Naive thymus-derived CD4-positive, alpha-beta T cell (primary cell): ENCODE measurements around the gene MICAL2. TPM values are rescaled to one million over a fixed set of nuclear protein-coding genes. Genes with fewer than 3 reads are reported as not detected.

Experiments used
- ATAC-seq: fragments of 150-1000 bp; cut with Tn5 transposase; 2 replicates; pipeline ENCODE4 v1.10.0; 2021; ENCODE audit warnings: mild to moderate bottlenecking, moderate library complexity
- CTCF ChIA-PET: fragments of 350-600 bp; sonication (Branson Sonifier 250); formaldehyde crosslinking; loops from one replicate; lab custom pipeline; 2021; ENCODE audit warnings: antibody characterized with exemption; lab: Charles Lee
- POLR2A ChIA-PET: fragments of 350-600 bp; sonication (Branson Sonifier 250); formaldehyde crosslinking; loops from one replicate; lab custom pipeline; 2021; ENCODE audit warnings: antibody characterized with exemption, inconsistent platforms; lab: Charles Lee
- DNase-seq, 9 donors: peaks; one replicate each; pipeline versions ENCODE4 v3.0.0 to v3.0.0-alpha.2; 2020 to 2022; ENCODE audit warnings: mixed read lengths in 1 of 9
- H3K27ac ChIP-seq: one replicate; pipeline ENCODE4 v1.7.0; 2013; ENCODE audit warnings: mild to moderate bottlenecking, low read depth, low read length, moderate library complexity
- H3K27me3 ChIP-seq, 2 donors: one replicate each; pipeline ENCODE4 v1.7.0; 2013; ENCODE audit warnings: low read length in 2 of 2, mild to moderate bottlenecking in 2 of 2, moderate library complexity in 2 of 2; ENCODE audit not compliant: control insufficient read depth in 2 of 2, insufficient read depth in 2 of 2
- H3K36me3 ChIP-seq, 3 experiments: 1 replicate in 2 of 3; 2 replicates in 1 of 3; pipeline ENCODE4 v1.7.0; 2013; ENCODE audit warnings: low read length in 3 of 3, mild to moderate bottlenecking in 3 of 3, moderate library complexity in 1 of 3; ENCODE audit not compliant: insufficient read depth in 3 of 3, control insufficient read depth in 2 of 3
- H3K4me1 ChIP-seq, 2 donors: one replicate each; pipeline ENCODE4 v1.7.0; 2013; ENCODE audit warnings: low read length in 2 of 2, mild to moderate bottlenecking in 2 of 2, moderate library complexity in 1 of 2; ENCODE audit not compliant: control insufficient read depth in 2 of 2, insufficient read depth in 2 of 2
- H3K4me3 ChIP-seq: 2 replicates; pipeline ENCODE4 v1.7.0; 2013; ENCODE audit warnings: mild to moderate bottlenecking, low read length
- H3K9me3 ChIP-seq, 3 experiments: 1 replicate in 2 of 3; 2 replicates in 1 of 3; pipeline ENCODE4 v1.7.0; 2013; ENCODE audit warnings: low read length in 3 of 3; ENCODE audit not compliant: control insufficient read depth in 2 of 3
- H3K27ac Mint-ChIP-seq, 9 donors: one replicate each; pipeline ENCODE4 v1.8.0; 2020 to 2022; ENCODE audit warnings: mixed read lengths in 9 of 9, mild to moderate bottlenecking in 8 of 9, moderate library complexity in 5 of 9, inconsistent platforms in 2 of 9
- H3K27me3 Mint-ChIP-seq, 5 donors: one replicate each; pipeline ENCODE4 v1.8.0; 2021 to 2022; ENCODE audit warnings: mixed read lengths in 5 of 5, mild to moderate bottlenecking in 1 of 5
- H3K36me3 Mint-ChIP-seq, 5 donors: one replicate each; pipeline ENCODE4 v1.8.0; 2020 to 2022; ENCODE audit warnings: mixed read lengths in 5 of 5, mild to moderate bottlenecking in 3 of 5, inconsistent platforms in 1 of 5
- H3K4me1 Mint-ChIP-seq, 7 donors: one replicate each; pipeline ENCODE4 v1.8.0; 2020 to 2022; ENCODE audit warnings: mixed read lengths in 7 of 7, mild to moderate bottlenecking in 3 of 7, inconsistent platforms in 1 of 7
- H3K4me3 Mint-ChIP-seq, 10 donors: one replicate each; pipeline ENCODE4 v1.8.0; 2020 to 2022; ENCODE audit warnings: mild to moderate bottlenecking in 10 of 10, mixed read lengths in 10 of 10, moderate library complexity in 6 of 10, inconsistent platforms in 2 of 10
- H3K9me3 Mint-ChIP-seq, 11 donors: one replicate each; pipeline ENCODE4 v1.8.0; 2020 to 2022; ENCODE audit warnings: mixed read lengths in 11 of 11, mild to moderate bottlenecking in 4 of 11, inconsistent platforms in 1 of 11, moderate library complexity in 1 of 11
- intact Hi-C, 2 donors: fragments of 100-400 bp; cut with micrococcal nuclease; formaldehyde crosslinking; loops; one replicate each; pipeline ENCODE4 v1.15.1; 2023
- polyA plus RNA-seq, 2 donors: library from polyadenylated mRNA; unstranded; fragments of 300-500 nt; fragmentation: Illumina TruSeq; gene quantifications; one replicate each; pipeline ENCODE4 v1.2.3, GENCODE V29; 2021
- total RNA-seq, 6 experiments: library from RNA in 5 of 6; stranded (reverse) in 5 of 6; gene quantifications; 1 replicate in 5 of 6; 2 replicates in 1 of 6; pipeline ENCODE4 v1.2.3 and lab custom pipeline; 2021 to 2026

The MICAL2 gene
- total and polyA plus RNA-seq, 7 experiments from 2014 or later: 1.1 to 112 (median 7.6) TPM

DNA sequence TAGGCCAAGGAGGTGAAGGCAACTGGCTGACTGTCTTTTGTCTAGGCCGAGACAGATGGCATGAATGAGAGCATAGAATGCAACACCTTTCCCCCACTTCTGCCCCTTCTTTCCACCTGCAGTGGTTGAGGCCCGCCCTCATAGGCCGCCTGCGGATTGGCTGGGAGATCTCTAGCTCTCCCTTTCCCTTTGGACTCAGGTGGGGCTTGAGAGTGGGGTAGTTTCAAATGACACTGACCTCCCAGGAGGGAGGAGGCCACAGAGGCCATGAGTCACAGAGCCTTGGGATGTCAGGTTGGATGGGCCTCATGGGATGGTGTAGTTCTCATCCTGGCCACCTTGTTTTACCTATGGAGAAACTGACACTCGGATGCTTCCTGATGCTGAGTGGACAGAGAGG is 9.1 kb downstream of the MICAL2 start:
- no peaks in the 10 kb centered on the region for H3K36me3 ChIP-seq
- intact Hi-C loops: no loop called here
- Mint-ChIP-seq H3K4me1 (peaks cover 6 to 72% (median 12%) of the 10 kb centered on the region in 7 donors), H3K36me3 (peaks cover 0 to 14% (median 0%) of the 10 kb centered on the region in 5 donors), H3K4me3 (no peak overlapping the region), H3K27me3 (no peaks in the 10 kb centered on the region), H3K27ac (peak overlapping the region in 1 of 9 donors; percentile 58), H3K9me3 (no peaks in the 10 kb centered on the region)
- POLR2A ChIA-PET: no interaction called here
- no peaks in the 10 kb centered on the region for H3K4me1 ChIP-seq
- ATAC-seq (no peak), DNase-seq (no peak)
- H3K27me3 ChIP-seq: no peaks in the 10 kb centered on the region
- CTCF ChIA-PET: no interaction called here
- H3K27ac ChIP-seq: no peak overlapping the region
- H3K9me3 ChIP-seq: no peaks in the 10 kb centered on the region
- no peak overlapping the region for H3K4me3 ChIP-seq

DNA sequence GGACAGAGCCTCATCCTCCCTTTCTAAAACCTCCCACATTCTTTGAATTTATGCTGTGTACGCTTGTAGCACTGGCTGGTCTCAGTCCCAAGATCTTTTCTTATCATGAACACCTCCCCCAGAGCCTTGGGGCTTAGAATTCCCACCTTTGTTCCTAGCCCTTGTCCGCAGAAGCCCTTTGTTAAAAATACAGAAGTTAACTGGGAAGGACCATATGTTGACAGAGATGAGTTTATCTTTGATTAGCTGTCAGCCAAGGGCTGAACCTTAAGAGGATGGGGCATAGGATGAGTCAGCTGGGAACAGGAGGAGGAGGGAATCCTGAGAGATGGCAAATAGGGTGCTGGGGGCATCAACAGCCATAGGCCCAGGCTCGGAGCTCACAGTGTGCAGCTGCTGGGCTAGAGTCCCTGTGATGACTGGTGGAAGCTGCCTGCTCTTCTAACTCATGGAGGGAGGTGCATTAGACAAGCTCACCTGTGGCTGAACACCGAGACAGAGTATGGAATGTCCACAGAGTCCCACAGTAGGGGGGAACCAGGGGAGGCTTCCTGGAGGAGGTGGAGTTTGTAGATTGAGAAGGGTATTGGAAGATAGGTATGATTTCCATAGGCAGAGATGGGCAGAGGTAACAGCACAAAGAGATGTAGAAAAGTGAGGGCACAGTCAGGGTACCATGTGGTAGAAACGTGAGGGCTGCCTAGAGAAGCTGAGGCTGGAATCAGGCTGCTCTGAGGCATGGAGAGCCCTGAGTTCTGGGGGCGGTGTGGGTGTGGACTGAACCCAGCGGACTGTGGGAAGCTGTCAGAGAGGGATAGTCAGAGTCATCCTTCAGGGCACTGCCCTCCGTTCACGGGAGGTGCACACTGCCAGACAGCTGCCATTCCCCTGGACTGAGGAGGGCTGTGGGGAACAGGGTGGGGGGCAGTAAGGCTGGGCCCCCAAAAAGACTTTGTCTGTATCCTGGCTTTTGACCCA is 9.9 kb downstream of the MICAL2 start:
- POLR2A ChIA-PET: no interaction called here
- H3K4me1 Mint-ChIP-seq: peaks cover 13 to 80% (median 20%) of the 10 kb centered on the region in 7 donors
- Histone ChIP-seq H3K27me3 (no peaks in the 10 kb centered on the region), H3K9me3 (no peaks in the 10 kb centered on the region), H3K27ac (no peak overlapping the region), H3K4me1 (no peaks in the 10 kb centered on the region), H3K36me3 (no peaks in the 10 kb centered on the region), H3K4me3 (no peak overlapping the region)
- H3K9me3 Mint-ChIP-seq: no peaks in the 10 kb centered on the region
- CTCF ChIA-PET: interaction anchor here (1.4 kb wide), 1 partner anchor 15 kb away, joined by 4 read pairs; no protein-coding TSS in a partner anchor
- DNase-seq (no peak), ATAC-seq (no peak)
- H3K27me3 Mint-ChIP-seq: no peaks in the 10 kb centered on the region
- no peak overlapping the region for H3K4me3 Mint-ChIP-seq
- H3K27ac Mint-ChIP-seq: peak overlapping the region in 2 of 9 donors; percentile 20 to 63
- intact Hi-C loops: no loop called here
- peaks cover 0 to 11% (median 0%) of the 10 kb centered on the region in 5 donors for H3K36me3 Mint-ChIP-seq

DNA sequence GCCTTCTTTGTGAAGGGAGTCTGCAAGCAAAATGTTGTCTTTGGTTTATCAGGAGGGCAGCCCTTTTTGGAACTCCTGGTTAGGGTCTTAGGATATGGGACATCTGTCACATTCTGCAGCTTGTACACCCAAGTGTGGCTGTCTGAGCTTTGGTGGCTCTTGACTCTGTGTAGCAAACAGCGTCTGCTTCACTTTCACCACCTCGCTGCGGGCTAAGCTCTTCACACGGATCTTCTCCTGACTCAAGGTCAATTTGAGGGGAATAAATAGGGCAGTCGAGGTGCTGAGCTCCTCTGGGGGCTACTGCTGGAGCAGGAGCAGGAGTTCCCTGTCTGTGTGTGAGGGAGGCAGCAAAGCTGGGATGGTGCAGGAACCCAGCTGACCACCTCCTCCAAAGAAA is 10.6 kb downstream of the MICAL2 start:
- peaks cover 0 to 11% (median 0%) of the 10 kb centered on the region in 5 donors for H3K36me3 Mint-ChIP-seq
- ATAC-seq: no peak
- CTCF ChIA-PET: interaction anchor here (1.4 kb wide), 1 partner anchor 14 kb away, joined by 4 read pairs; no protein-coding TSS in a partner anchor
- no peaks in the 10 kb centered on the region for H3K9me3 ChIP-seq
- H3K36me3 ChIP-seq: no peaks in the 10 kb centered on the region
- POLR2A ChIA-PET: no interaction called here
- H3K4me3 Mint-ChIP-seq: peak overlapping the region in 1 of 10 donors; percentile 13
- H3K27me3 Mint-ChIP-seq: no peaks in the 10 kb centered on the region
- intact Hi-C loops: no loop called here
- H3K27ac ChIP-seq: no peak overlapping the region
- DNase-seq: no peak
- H3K27me3 ChIP-seq: no peaks in the 10 kb centered on the region
- H3K4me1 ChIP-seq: no peaks in the 10 kb centered on the region
- no peaks in the 10 kb centered on the region for H3K9me3 Mint-ChIP-seq
- H3K4me1 Mint-ChIP-seq: peaks cover 13 to 84% (median 21%) of the 10 kb centered on the region in 7 donors
- H3K4me3 ChIP-seq: no peak overlapping the region
- H3K27ac Mint-ChIP-seq: no peak overlapping the region

DNA sequence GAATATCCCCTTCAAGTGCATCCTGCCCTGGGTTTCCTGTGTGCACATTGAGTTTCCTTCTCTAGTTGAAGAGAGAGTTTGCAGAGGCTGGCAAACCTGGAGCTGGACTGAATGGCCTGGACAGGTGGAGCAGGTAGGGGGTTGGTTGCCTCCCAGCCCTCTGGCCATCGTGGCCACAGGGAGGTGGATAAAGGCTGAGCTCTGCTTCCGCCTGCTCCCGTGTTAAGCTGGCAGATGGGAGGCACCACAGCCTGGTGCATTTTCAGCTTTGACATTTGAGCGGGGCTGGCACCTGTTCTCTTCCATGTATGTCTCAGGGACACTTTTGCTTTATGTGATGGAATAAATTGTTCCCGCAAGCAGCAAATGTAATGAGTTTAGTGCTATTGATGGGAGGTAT is 11.1 kb downstream of the MICAL2 start:
- CTCF ChIA-PET: interaction anchor here (1.4 kb wide), 1 partner anchor 14 kb away, joined by 4 read pairs; no protein-coding TSS in a partner anchor

DNA sequence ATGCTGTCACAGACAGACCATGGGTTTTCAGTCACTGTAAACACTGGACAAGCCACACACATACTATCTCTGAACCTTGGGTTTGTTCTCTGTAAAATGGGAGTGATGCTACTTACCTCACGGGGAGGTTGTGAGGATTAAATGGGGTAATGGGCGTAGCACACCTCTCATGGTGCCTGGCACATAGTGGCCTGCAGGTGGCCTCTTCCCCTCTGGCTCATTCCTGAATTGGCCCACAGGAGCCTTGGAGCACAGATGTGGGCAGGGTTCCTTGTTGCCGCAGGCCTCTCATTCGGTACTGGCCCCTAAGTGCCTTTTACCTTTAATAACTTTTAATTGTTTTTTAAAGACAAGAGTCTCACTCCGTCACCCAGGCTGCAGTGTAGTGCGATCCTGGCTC is 11.7 kb downstream of the MICAL2 start:
- Histone ChIP-seq H3K4me3 (no peak overlapping the region), H3K36me3 (no peaks in the 10 kb centered on the region), H3K27me3 (no peaks in the 10 kb centered on the region), H3K9me3 (no peaks in the 10 kb centered on the region), H3K27ac (no peak overlapping the region), H3K4me1 (no peaks in the 10 kb centered on the region)
- Mint-ChIP-seq H3K9me3 (no peaks in the 10 kb centered on the region), H3K36me3 (peaks cover 0 to 10% (median 0%) of the 10 kb centered on the region in 5 donors), H3K4me1 (peaks cover 13 to 85% (median 22%) of the 10 kb centered on the region in 7 donors), H3K27ac (no peak overlapping the region), H3K27me3 (no peaks in the 10 kb centered on the region), H3K4me3 (no peak overlapping the region)
- ChIA-PET CTCF (interaction anchor here (1.4 kb wide), 1 partner anchor 13 kb away, joined by 4 read pairs; no protein-coding TSS in a partner anchor), POLR2A (interaction anchor here (0.6 kb wide), 1 partner anchor 14 kb away, joined by 3 read pairs; no protein-coding TSS in a partner anchor)
- no peak for ATAC-seq
- intact Hi-C loops: no loop called here
- DNase-seq: no peak

More for the DNA sequence above, 11.1 kb downstream of the MICAL2 start:
- POLR2A ChIA-PET: no interaction called here
- H3K27ac Mint-ChIP-seq: peak overlapping the region in 1 of 9 donors; percentile 60
- intact Hi-C loops: no loop called here
- no peaks in the 10 kb centered on the region for H3K36me3 ChIP-seq
- peaks cover 13 to 85% (median 21%) of the 10 kb centered on the region in 7 donors for H3K4me1 Mint-ChIP-seq
- H3K27me3 Mint-ChIP-seq: no peaks in the 10 kb centered on the region
- H3K27ac ChIP-seq: no peak overlapping the region
- ATAC-seq (no peak), DNase-seq (no peak)
- no peak overlapping the region for H3K4me3 ChIP-seq
- no peaks in the 10 kb centered on the region for H3K4me1 ChIP-seq
- H3K4me3 Mint-ChIP-seq: peak overlapping the region in 1 of 10 donors; percentile 13
- H3K9me3 Mint-ChIP-seq: no peaks in the 10 kb centered on the region
- no peaks in the 10 kb centered on the region for H3K9me3 ChIP-seq
- peaks cover 0 to 9% (median 0%) of the 10 kb centered on the region in 5 donors for H3K36me3 Mint-ChIP-seq
- H3K27me3 ChIP-seq: no peaks in the 10 kb centered on the region

DNA sequence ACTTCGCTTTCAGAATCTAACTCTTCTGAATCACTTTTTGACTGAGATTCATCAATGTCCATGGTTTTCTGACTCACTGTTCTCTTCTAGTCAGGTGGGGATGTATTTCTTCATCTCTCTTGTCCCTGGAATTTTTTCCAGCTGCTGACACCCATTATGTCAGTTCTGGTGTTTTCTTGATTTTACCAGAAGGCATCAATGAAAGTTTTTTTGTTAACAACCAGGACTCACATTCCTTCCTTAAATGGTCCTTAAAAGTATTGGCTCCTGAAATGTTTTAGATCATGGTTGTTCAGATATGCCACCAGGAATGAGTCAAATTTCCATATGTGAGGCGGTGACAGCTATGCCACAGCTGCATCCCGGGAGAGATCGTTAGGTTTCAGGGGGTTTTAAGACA is 12.9 kb downstream of the MICAL2 start:
- no peaks in the 10 kb centered on the region for H3K27me3 Mint-ChIP-seq
- no peaks in the 10 kb centered on the region for H3K9me3 ChIP-seq

More for the DNA sequence above, 12.9 kb downstream of the MICAL2 start:
- Histone ChIP-seq H3K4me1 (no peaks in the 10 kb centered on the region), H3K27ac (no peak overlapping the region), H3K36me3 (no peaks in the 10 kb centered on the region), H3K27me3 (no peaks in the 10 kb centered on the region), H3K4me3 (no peak overlapping the region)
- POLR2A ChIA-PET: no interaction called here
- peaks cover 0 to 6% (median 0%) of the 10 kb centered on the region in 5 donors for H3K36me3 Mint-ChIP-seq
- no peaks in the 10 kb centered on the region for H3K9me3 Mint-ChIP-seq
- CTCF ChIA-PET: interaction anchor here (1.1 to 1.3 kb wide), 2 partner anchors 11 to 113 kb away, joined by 3 to 4 read pairs; no protein-coding TSS in a partner anchor
- intact Hi-C loops: no loop called here
- H3K4me1 Mint-ChIP-seq: peaks cover 13 to 84% (median 24%) of the 10 kb centered on the region in 7 donors
- DNase-seq (no peak), ATAC-seq (no peak)
- no peak overlapping the region for H3K4me3 Mint-ChIP-seq
- no peak overlapping the region for H3K27ac Mint-ChIP-seq
